GM12892 (cell line): Measurements from ENCODE around the gene CHMP3.

Experiments used
- POLR2A ChIP-seq: IDR thresholded peaks from 2 replicates; pipeline ENCODE4 v1.6.1; 2011; ENCODE audit warnings: low read depth, low read length, control low read depth
- POLR2AphosphoS5 ChIP-seq: IDR thresholded peaks from 2 replicates; pipeline ENCODE4 v1.6.1; 2011; ENCODE audit warnings: low read depth, low read length, control low read depth

GRCh38 chr2:86453836-86454235 is 109.4 kb downstream of the CHMP3 start:
- no peak for TF ChIP-seq POLR2AphosphoS5
- no peak for TF ChIP-seq POLR2A
